NCI-H524 (cell line): ENCODE data around the gene GBGT1.
A peak's percentile ranks its signal among the peaks of the same experiment; 100 is the strongest.

Experiments
- DNase-seq, 2 experiments: peaks; one replicate each; lab custom pipeline; 2025; lab: John Stamatoyannopoulos, UW

The GBGT1 gene

GRCh38 chr9:133125941-133126696 is 37.6 kb downstream of the GBGT1 start:
- no peak for DNase-seq

GRCh38 chr9:133124907-133125275 is 38.8 kb downstream of the GBGT1 start:
- no peak for DNase-seq

GRCh38 chr9:133124123-133124906 is 39.4 kb downstream of the GBGT1 start:
- no peak for DNase-seq

- DNase-seq, result no peak
These were observed 40.6 kb downstream of the GBGT1 start for GRCh38 chr9:133122935-133123611.

- no peak for DNase-seq
These were observed 41.1 kb downstream of the GBGT1 start for GRCh38 chr9:133122605-133122934.

- DNase-seq, result no peak
These were observed 41.7 kb downstream of the GBGT1 start for GRCh38 chr9:133121915-133122550.

GRCh38 chr9:133121198-133121914 is 42.4 kb downstream of the GBGT1 start, which contains the start of gene RALGDS:
Gene RALGDS, minus strand, starts transcription at chr9:133121240. Its CDS starts 86 bp downstream, at chr9:133121154.
- DNase-seq, result peak; percentile 71 to 88

- peak; percentile 58 for DNase-seq
These were observed 43.1 kb downstream of the GBGT1 start for GRCh38 chr9:133120501-133121197.

GRCh38 chr9:133119846-133120500 is 43.7 kb downstream of the GBGT1 start:
- peak; percentile 78 to 81 for DNase-seq

- peak; percentile 94 to 96 for DNase-seq
These were observed 44.4 kb downstream of the GBGT1 start for GRCh38 chr9:133119103-133119845.

GRCh38 chr9:133118568-133118967 is 45.1 kb downstream of the GBGT1 start:
- no peak for DNase-seq

GRCh38 chr9:133118179-133118520 is 45.6 kb downstream of the GBGT1 start:
- DNase-seq, result no peak

GRCh38 chr9:133117271-133118178 is 46.2 kb downstream of the GBGT1 start:
- no peak for DNase-seq

GRCh38 chr9:133116346-133117231 is 47.1 kb downstream of the GBGT1 start:
- no peak for DNase-seq

GRCh38 chr9:133115604-133116345 is 47.9 kb downstream of the GBGT1 start:
- no peak for DNase-seq

GRCh38 chr9:133114886-133115603 is 48.7 kb downstream of the GBGT1 start:
- peak in 1 of 2 experiments; percentile 59 for DNase-seq
